CD14-positive monocyte (primary cell): ENCODE measurements around the gene PLA2G1B. TPM values are rescaled to one million over a fixed set of nuclear protein-coding genes. Genes with fewer than 3 reads are reported as not detected.

Experiments
- DNase-seq, 3 donors: peaks; one replicate each; pipeline ENCODE4 v3.0.0-alpha.2; 2011 to 2022
- H2AFZ ChIP-seq: 2 replicates; pipeline ENCODE4 v1.6.0; 2012; ENCODE audit warnings: mild to moderate bottlenecking, low read depth, low read length, inconsistent platforms; ENCODE audit not compliant: insufficient read depth, poor library complexity, severe bottlenecking
- H3K27ac ChIP-seq, 2 donors: 1 replicate in 1 of 2; 2 replicates in 1 of 2; pipeline ENCODE4 v1.5.1; 2012 to 2013; ENCODE audit warnings: low read length in 2 of 2, control low read depth in 1 of 2, inconsistent platforms in 1 of 2, low read depth in 1 of 2, mild to moderate bottlenecking in 1 of 2
- H3K27me3 ChIP-seq, 2 donors: one replicate each; pipeline versions ENCODE4 v1.6.0 to v1.6.1; 2011 to 2013; ENCODE audit warnings: low read length in 2 of 2; ENCODE audit not compliant: control insufficient read depth in 2 of 2, insufficient read depth in 2 of 2
- H3K36me3 ChIP-seq, 2 donors: replicated peaks in 1 of 2; 1 replicate in 1 of 2; 2 replicates in 1 of 2; pipeline versions ENCODE4 v1.5.1 to v1.6.1; 2012 to 2013; ENCODE audit warnings: low read length in 2 of 2, control low read depth in 1 of 2, inconsistent platforms in 1 of 2, mild to moderate bottlenecking in 1 of 2; ENCODE audit not compliant: insufficient read depth in 2 of 2, control insufficient read depth in 1 of 2
- H3K4me1 ChIP-seq, 2 donors: 1 replicate in 1 of 2; 2 replicates in 1 of 2; pipeline versions ENCODE4 v1.5.1 to v1.6.1; 2012 to 2013; ENCODE audit warnings: low read length in 2 of 2, control low read depth in 1 of 2, inconsistent platforms in 1 of 2, mild to moderate bottlenecking in 1 of 2, moderate library complexity in 1 of 2; ENCODE audit not compliant: insufficient read depth in 2 of 2, control insufficient read depth in 1 of 2
- H3K4me2 ChIP-seq: replicated peaks from 2 replicates; pipeline ENCODE3; 2012; ENCODE audit warnings: low read length, moderate library complexity, mild to moderate bottlenecking; ENCODE audit not compliant: poor library complexity, severe bottlenecking; ENCODE audit errors: extremely low read depth
- H3K4me3 ChIP-seq, 3 experiments: fragments of 200-600 bp in 1 of 3; sonication (generic) in 1 of 3; replicated peaks in 1 of 3; 1 replicate in 2 of 3; 2 replicates in 1 of 3; pipeline ENCODE4 v1.5.1; 2011 to 2013; ENCODE audit warnings: low read length in 3 of 3, mild to moderate bottlenecking in 3 of 3, control low read depth in 2 of 3, low read depth in 2 of 3, inconsistent platforms in 1 of 3, moderate library complexity in 1 of 3
- H3K79me2 ChIP-seq: 2 replicates; pipeline ENCODE4 v1.6.0; 2012; ENCODE audit warnings: mild to moderate bottlenecking, control low read depth, inconsistent platforms, low read length, moderate library complexity; ENCODE audit not compliant: insufficient read depth
- H3K9ac ChIP-seq: 2 replicates; pipeline ENCODE4 v1.6.0; 2017; ENCODE audit warnings: low read length, mild to moderate bottlenecking; ENCODE audit not compliant: insufficient read depth, poor library complexity, severe bottlenecking
- H3K9me3 ChIP-seq, 2 donors: replicated peaks in 1 of 2; 1 replicate in 1 of 2; 2 replicates in 1 of 2; pipeline versions ENCODE4 v1.5.1 to v1.6.1; 2012 to 2013; ENCODE audit warnings: low read length in 2 of 2, control low read depth in 1 of 2; ENCODE audit not compliant: control insufficient read depth in 1 of 2, insufficient read depth in 1 of 2
- H4K20me1 ChIP-seq: 2 replicates; pipeline ENCODE4 v1.6.0; 2012; ENCODE audit warnings: mild to moderate bottlenecking, low read length, control low read depth, moderate library complexity; ENCODE audit not compliant: insufficient read depth
- H3K27ac Mint-ChIP-seq, 7 donors: one replicate each; pipeline ENCODE4 v1.8.0; 2020; ENCODE audit warnings: mild to moderate bottlenecking in 7 of 7, mixed read lengths in 7 of 7, moderate library complexity in 6 of 7, inconsistent platforms in 2 of 7
- H3K27me3 Mint-ChIP-seq, 3 donors: one replicate each; pipeline ENCODE4 v1.8.0; 2021 to 2022; ENCODE audit warnings: low read depth in 3 of 3, mild to moderate bottlenecking in 3 of 3, mixed read lengths in 3 of 3, moderate library complexity in 3 of 3, inconsistent platforms in 1 of 3
- H3K36me3 Mint-ChIP-seq, 2 donors: one replicate each; pipeline ENCODE4 v1.8.0; 2020; ENCODE audit warnings: mixed read lengths in 2 of 2, inconsistent platforms in 1 of 2, mild to moderate bottlenecking in 1 of 2
- H3K4me1 Mint-ChIP-seq: one replicate; pipeline ENCODE4 v1.8.0; 2020; ENCODE audit warnings: mild to moderate bottlenecking, mixed read lengths
- H3K4me3 Mint-ChIP-seq, 2 donors: one replicate each; pipeline ENCODE4 v1.8.0; 2020; ENCODE audit warnings: mild to moderate bottlenecking in 2 of 2, mixed read lengths in 2 of 2, moderate library complexity in 1 of 2
- H3K9me3 Mint-ChIP-seq, 7 donors: one replicate each; pipeline ENCODE4 v1.8.0; 2020 to 2022; ENCODE audit warnings: mixed read lengths in 7 of 7, mild to moderate bottlenecking in 6 of 7, moderate library complexity in 6 of 7, inconsistent platforms in 2 of 7
- WGBS: methylation state at CpG from one replicate; pipeline ENCODE4 v1.1.5; 2013; ENCODE audit warnings: missing lambda C conversion rate; ENCODE audit not compliant: insufficient coverage; 5-methylcytosine and 5-hydroxymethylcytosine counted together
- intact Hi-C, 2 donors: fragments of 100-400 bp; cut with micrococcal nuclease; formaldehyde crosslinking; loops; one replicate each; pipeline versions ENCODE4 v1.15.0 to v1.15.1; 2023
- polyA plus RNA-seq, 3 donors: library from polyadenylated mRNA; depleted of rRNA in 1 of 3; unstranded in 2 of 3; stranded (reverse) in 1 of 3; fragments of 300-500 nt in 2 of 3; fragments of >200 nt in 1 of 3; fragmentation: Illumina TruSeq in 2 of 3; gene quantifications; 1 replicate in 2 of 3; 2 replicates in 1 of 3; pipeline ENCODE4 v1.2.3, GENCODE V29; 2012 to 2021
- TF ChIP-seq, protein P1 (sequence below): fragments of 200-600 bp; IDR thresholded peaks from one replicate; pipeline ENCODE4 v1.8.0; 2022; ENCODE audit warnings: antibody characterized with exemption, mild to moderate bottlenecking

PLA2G1B gene
- polyA plus RNA-seq, 3 donors: not detected

DNA sequence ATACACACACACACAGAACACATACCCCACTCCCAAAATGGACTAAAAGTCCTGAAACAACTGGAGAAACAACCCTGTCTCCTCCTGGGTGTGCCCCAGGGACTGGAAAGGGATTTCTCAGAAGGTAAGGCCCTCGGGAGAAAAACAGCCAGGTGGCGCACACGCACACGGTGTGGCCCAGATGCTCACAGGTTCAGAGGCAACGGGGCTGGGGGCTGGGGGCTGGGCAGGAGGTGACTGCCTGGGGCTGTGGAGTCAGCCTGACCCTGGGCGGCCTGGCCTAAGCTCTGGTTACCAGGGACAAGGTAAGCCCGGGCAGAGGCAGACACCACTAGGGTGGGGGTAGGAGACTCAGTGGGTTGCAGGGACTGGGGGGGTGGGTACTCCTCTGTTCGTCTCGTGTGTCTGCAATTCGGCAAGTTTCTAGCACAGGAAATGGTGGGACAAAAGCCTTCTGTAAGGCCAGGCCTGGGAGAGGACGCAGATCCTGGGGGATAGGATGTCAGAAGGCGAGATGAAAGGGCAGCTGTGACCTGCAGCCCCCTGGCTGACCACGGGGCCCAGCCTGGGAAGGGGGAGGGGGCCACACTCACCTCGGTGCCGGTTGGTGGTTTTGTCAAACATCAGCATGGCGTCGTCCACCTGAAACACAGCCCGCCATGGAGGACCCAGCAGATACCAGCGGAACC lies 31.0 kb upstream of the PLA2G1B start:
- no peak overlapping the region for H3K4me3 Mint-ChIP-seq
- Histone ChIP-seq H3K79me2 (no peaks in the 10 kb centered on the region), H3K9ac (no peak overlapping the region), H3K36me3 (no peaks in the 10 kb centered on the region), H2AFZ (no peak overlapping the region), H4K20me1 (no peaks in the 10 kb centered on the region), H3K4me3 (no peak overlapping the region), H3K27me3 (peaks cover 19 to 37% of the 10 kb centered on the region in 2 donors), H3K27ac (no peak overlapping the region), H3K4me1 (no peaks in the 10 kb centered on the region), H3K9me3 (peaks cover 2 to 3% of the 10 kb centered on the region in 2 donors), H3K4me2 (no peak overlapping the region)
- TF ChIP-seq, protein P1, sequence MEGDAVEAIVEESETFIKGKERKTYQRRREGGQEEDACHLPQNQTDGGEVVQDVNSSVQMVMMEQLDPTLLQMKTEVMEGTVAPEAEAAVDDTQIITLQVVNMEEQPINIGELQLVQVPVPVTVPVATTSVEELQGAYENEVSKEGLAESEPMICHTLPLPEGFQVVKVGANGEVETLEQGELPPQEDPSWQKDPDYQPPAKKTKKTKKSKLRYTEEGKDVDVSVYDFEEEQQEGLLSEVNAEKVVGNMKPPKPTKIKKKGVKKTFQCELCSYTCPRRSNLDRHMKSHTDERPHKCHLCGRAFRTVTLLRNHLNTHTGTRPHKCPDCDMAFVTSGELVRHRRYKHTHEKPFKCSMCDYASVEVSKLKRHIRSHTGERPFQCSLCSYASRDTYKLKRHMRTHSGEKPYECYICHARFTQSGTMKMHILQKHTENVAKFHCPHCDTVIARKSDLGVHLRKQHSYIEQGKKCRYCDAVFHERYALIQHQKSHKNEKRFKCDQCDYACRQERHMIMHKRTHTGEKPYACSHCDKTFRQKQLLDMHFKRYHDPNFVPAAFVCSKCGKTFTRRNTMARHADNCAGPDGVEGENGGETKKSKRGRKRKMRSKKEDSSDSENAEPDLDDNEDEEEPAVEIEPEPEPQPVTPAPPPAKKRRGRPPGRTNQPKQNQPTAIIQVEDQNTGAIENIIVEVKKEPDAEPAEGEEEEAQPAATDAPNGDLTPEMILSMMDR: no peak
- no peaks in the 10 kb centered on the region for H3K36me3 Mint-ChIP-seq
- H3K9me3 Mint-ChIP-seq: peaks cover 0 to 3% (median 0%) of the 10 kb centered on the region in 7 donors
- WGBS: 64% methylated on average over 18 of the region's 19 CpGs
- H3K27me3 Mint-ChIP-seq: peaks cover 40 to 65% (median 50%) of the 10 kb centered on the region in 3 donors
- H3K4me1 Mint-ChIP-seq: peaks cover 3% of the 10 kb centered on the region
- intact Hi-C loops: no loop called here
- H3K27ac Mint-ChIP-seq: peak overlapping the region in 1 of 7 donors; percentile 54
- no peak for DNase-seq

DNA sequence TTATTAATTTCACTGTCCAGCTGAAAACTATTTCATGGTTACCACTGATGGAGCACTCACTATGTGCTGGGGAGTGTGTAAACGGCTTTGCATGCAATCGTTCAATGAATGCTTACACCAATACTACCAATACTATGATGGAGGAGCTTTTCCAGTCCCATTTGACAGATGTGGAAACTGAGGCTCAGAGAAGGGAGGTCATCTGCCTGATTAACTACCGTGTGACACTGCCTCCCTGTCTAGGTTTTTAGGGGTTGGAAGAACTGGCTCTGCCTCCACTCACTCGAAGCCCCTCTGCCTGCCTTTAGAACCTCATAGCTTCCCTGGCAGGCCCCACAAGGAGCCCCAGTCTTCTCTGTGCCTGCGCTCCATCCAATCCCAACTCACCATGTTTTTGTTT lies 29.5 kb upstream of the PLA2G1B start:
- no peak overlapping the region for H3K27ac ChIP-seq
- intact Hi-C loops: loop anchor here in 1 of 2 donors (2.0 kb wide), 1 partner anchor 74 kb away; no protein-coding TSS in a partner anchor
- no peak overlapping the region for H2AFZ ChIP-seq
- H3K79me2 ChIP-seq: no peaks in the 10 kb centered on the region
- DNase-seq: no peak
- no peak overlapping the region for H3K4me3 ChIP-seq
- no peak overlapping the region for H3K9ac ChIP-seq
- TF ChIP-seq, protein P1: no peak
- H3K36me3 Mint-ChIP-seq: no peaks in the 10 kb centered on the region
- H3K4me1 ChIP-seq: no peaks in the 10 kb centered on the region
- H3K4me2 ChIP-seq: no peak overlapping the region
- H3K27me3 ChIP-seq: peaks cover 13 to 23% of the 10 kb centered on the region in 2 donors
- H3K27me3 Mint-ChIP-seq: peaks cover 28 to 52% (median 36%) of the 10 kb centered on the region in 3 donors
- H3K27ac Mint-ChIP-seq: no peak overlapping the region
- H3K4me1 Mint-ChIP-seq: peaks cover 4% of the 10 kb centered on the region
- peaks cover 0 to 2% (median 0%) of the 10 kb centered on the region in 7 donors for H3K9me3 Mint-ChIP-seq
- no peaks in the 10 kb centered on the region for H4K20me1 ChIP-seq
- H3K4me3 Mint-ChIP-seq: no peak overlapping the region
- no peaks in the 10 kb centered on the region for H3K36me3 ChIP-seq
- peaks cover 2 to 3% of the 10 kb centered on the region in 2 donors for H3K9me3 ChIP-seq
- whole genome bisulfite sequencing: no CpG with 5 or more reads among the region's 5 CpGs
